VCaP (cell line): ENCODE results near the gene KDM4B.

Source experiments
- H3K27ac ChIP-seq: fragments of 450-650 bp; 2 replicates; pipeline ENCODE4 v1.5.1; 2017
- CTCF ChIP-seq: fragments of 450-650 bp; conservative IDR thresholded peaks from 2 replicates; pipeline ENCODE4 v1.5.1; 2017; ENCODE audit warnings: mild to moderate bottlenecking, moderate library complexity

KDM4B gene

GRCh38 chr19:5108123-5108596, 139.2 kb downstream of the KDM4B start:
- TF ChIP-seq CTCF: no peak
- no peak overlapping the region for H3K27ac ChIP-seq

- no peak for TF ChIP-seq CTCF
- no peak overlapping the region for H3K27ac ChIP-seq
Measured at GRCh38 chr19:5108866-5109265, 140.0 kb downstream of the KDM4B start.

- H3K27ac ChIP-seq: no peak overlapping the region
- TF ChIP-seq CTCF: no peak
Measured at GRCh38 chr19:5109560-5109959, 140.6 kb downstream of the KDM4B start.

GRCh38 chr19:5110546-5110945, 141.6 kb downstream of the KDM4B start:
- no peak for TF ChIP-seq CTCF
- no peak overlapping the region for H3K27ac ChIP-seq

GRCh38 chr19:5111051-5111450, 142.1 kb downstream of the KDM4B start:
- no peak overlapping the region for H3K27ac ChIP-seq
- TF ChIP-seq CTCF: no peak

GRCh38 chr19:5112175-5112574, 143.3 kb downstream of the KDM4B start:
- no peak overlapping the region for H3K27ac ChIP-seq
- TF ChIP-seq CTCF: no peak

- H3K27ac ChIP-seq: no peak overlapping the region
- TF ChIP-seq CTCF: no peak
Measured at GRCh38 chr19:5112681-5113575, 144.0 kb downstream of the KDM4B start.
